ENCODE data around the gene RPL13. TPM values are rescaled to one million over a fixed set of nuclear protein-coding genes. Genes with fewer than 3 reads are reported as not detected.

RPL13 gene
- total and polyA plus RNA-seq, 9 of the 15 experiments (the other 6 are each of a cell fraction or from before 2014, with no cell fraction given) = 227 to 6,042 (median 1,633) TPM

DNA sequence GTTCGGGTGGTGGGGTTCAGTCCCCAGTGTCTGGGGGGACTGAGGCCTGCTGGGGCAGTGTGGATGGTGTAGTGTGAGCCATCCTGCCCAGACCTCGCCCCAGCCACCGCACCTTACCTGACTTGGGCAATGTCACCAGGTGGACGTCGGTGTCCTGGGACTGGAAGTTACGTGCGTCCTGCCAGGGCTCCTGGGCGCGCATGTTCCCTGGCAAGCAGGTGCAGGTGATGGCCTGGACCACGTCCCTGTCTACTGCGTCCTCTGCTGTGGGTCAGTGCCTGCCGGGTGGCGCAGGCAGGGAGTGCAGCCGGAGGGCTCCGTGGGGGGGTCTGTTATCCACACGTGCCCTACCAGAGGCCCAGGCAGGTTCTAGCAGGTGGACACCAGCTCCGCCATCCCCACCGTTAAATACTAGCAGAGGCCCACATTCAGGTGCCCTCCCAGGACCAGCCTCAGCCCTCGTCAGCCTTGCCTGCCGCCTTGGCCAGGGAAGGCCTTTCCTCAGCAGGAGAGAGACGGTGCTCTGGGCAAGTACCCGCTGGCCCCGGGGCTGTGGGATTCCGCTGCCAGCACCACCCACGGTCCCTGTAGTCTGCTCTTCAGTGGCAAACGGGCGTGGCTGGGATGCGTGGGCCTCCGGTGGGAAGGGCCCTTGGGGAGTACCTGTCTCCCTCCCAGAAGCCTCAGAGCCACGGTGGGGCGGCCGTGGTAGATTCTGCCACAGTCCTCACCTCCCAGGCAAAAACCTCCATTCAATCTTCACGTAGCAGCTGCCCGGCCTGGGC lies 44.9 kb downstream of the RPL13 start:
- in situ Hi-C loops (cut with MboI) (no loop called here), intact Hi-C loops (cut with micrococcal nuclease) (no loop called here)
- ChIA-PET POLR2A (no interaction called here), CTCF (ENCODE audit: low intra/inter-chr PET ratio) (no interaction called here)
- H3K4me3 ChIP-seq = no peak overlapping the region
- no peaks in the 10 kb centered on the region for H3K36me3 ChIP-seq (ENCODE audit: control insufficient read depth, insufficient read depth, low read length)
- no peak overlapping the region for H3K27ac ChIP-seq (ENCODE audit: extremely low read depth, low read depth, low read length)
- H3K9me3 ChIP-seq (replicated peaks; ENCODE audit: control insufficient read depth, insufficient read depth, low read depth, low read length) = no peaks in the 10 kb centered on the region
- no peak for TF ChIP-seq CREB3L1 (IDR thresholded peaks at IDR 0.05; ENCODE audit: borderline replicate concordance, low read depth)
- no peaks in the 10 kb centered on the region for H3K9me1 ChIP-seq (ENCODE audit: control insufficient read depth, insufficient read depth, low read length)
- WGBS (ENCODE audit: insufficient coverage, low coverage, missing lambda C conversion rate) = 61% methylated on average over 31 of the region's 34 CpGs
- H3K79me2 ChIP-seq (ENCODE audit: control insufficient read depth, insufficient read depth, low read length) = no peaks in the 10 kb centered on the region
- no peak overlapping the region for H2AFZ ChIP-seq (ENCODE audit: low read depth, low read length)
- H3K9ac ChIP-seq (ENCODE audit: insufficient read depth in 1 of 2, low read depth in 2 of 2, low read length in 2 of 2) = peak overlapping the region in 1 of 2 experiments; percentile 58; a peak in 1 of 4 replicates
- H4K20me1 ChIP-seq (replicated peaks; ENCODE audit: control insufficient read depth, insufficient read depth, low read length) = 0 out of 2 replicates have a peak, but pooled peaks cover 5% of the 10 kb centered on the region
- H3K4me1 ChIP-seq (replicated peaks in 1 of 2; ENCODE audit: control insufficient read depth in 2 of 2, insufficient read depth in 2 of 2, low read length in 2 of 2) = peaks cover 19 to 55% of the 10 kb centered on the region in 2 experiments; a peak in 4 of 5 replicates
- H3K27me3 ChIP-seq (ENCODE audit: control insufficient read depth in 2 of 2, insufficient read depth in 2 of 2, low read length in 2 of 2) = no peaks in the 10 kb centered on the region
- DNase-seq (ENCODE audit: extremely low read depth in 1 of 4, low spot score in 3 of 4) = no peak
- H3K4me2 ChIP-seq (ENCODE audit: insufficient read depth, low read length) = no peak overlapping the region
- no peak for FAIRE-seq
- BruUV-seq (replicated peaks) = no TSS peak
- no peak for ATAC-seq

DNA sequence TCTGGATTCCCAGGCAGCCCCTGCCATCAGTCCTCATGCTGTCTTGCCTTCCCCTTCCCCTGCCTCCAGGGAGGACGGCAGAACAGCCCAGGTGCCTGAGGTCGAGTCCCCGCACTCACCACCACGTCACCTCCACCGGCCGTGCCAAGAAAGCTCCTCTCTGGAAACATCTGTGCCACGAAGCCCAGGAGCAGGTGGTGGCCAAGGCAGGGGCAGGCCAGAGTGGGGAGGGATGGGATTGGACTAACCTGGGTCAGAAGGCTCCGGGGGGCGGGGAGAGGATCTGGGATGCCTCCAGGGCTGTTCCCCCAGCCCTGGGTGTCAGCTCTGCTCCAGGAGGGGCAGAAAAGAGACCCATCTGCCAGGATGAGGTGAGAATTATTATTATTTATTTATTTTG lies 45.5 kb downstream of the RPL13 start:
- H3K9me3 ChIP-seq (replicated peaks; ENCODE audit: control insufficient read depth, insufficient read depth, low read depth, low read length) = no peaks in the 10 kb centered on the region
- H3K9ac ChIP-seq (ENCODE audit: insufficient read depth in 1 of 2, low read depth in 2 of 2, low read length in 2 of 2) = no peak overlapping the region; a peak in 1 of 4 replicates
- no peaks in the 10 kb centered on the region for H3K36me3 ChIP-seq (ENCODE audit: control insufficient read depth, insufficient read depth, low read length)
- DNase-seq (ENCODE audit: extremely low read depth in 1 of 4, low spot score in 3 of 4) (no peak), ATAC-seq (no peak), FAIRE-seq (no peak)
- peaks cover 19 to 53% of the 10 kb centered on the region in 2 experiments; a peak in 4 of 5 replicates for H3K4me1 ChIP-seq (replicated peaks in 1 of 2; ENCODE audit: control insufficient read depth in 2 of 2, insufficient read depth in 2 of 2, low read length in 2 of 2)
- H3K79me2 ChIP-seq (ENCODE audit: control insufficient read depth, insufficient read depth, low read length) = no peaks in the 10 kb centered on the region
- no peaks in the 10 kb centered on the region for H3K27me3 ChIP-seq (ENCODE audit: control insufficient read depth in 2 of 2, insufficient read depth in 2 of 2, low read length in 2 of 2)
- H3K4me3 ChIP-seq = no peak overlapping the region
- no peak overlapping the region for H2AFZ ChIP-seq (ENCODE audit: low read depth, low read length)
- 73% methylated on average over 5 of the region's 9 CpGs for WGBS (ENCODE audit: insufficient coverage, low coverage, missing lambda C conversion rate)
- H4K20me1 ChIP-seq (replicated peaks; ENCODE audit: control insufficient read depth, insufficient read depth, low read length) = 0 out of 2 replicates have a peak, but pooled peaks cover 5% of the 10 kb centered on the region
- no peaks in the 10 kb centered on the region for H3K9me1 ChIP-seq (ENCODE audit: control insufficient read depth, insufficient read depth, low read length)
- CTCF ChIA-PET (ENCODE audit: low intra/inter-chr PET ratio) = no interaction called here
- BruUV-seq (replicated peaks) = no TSS peak
- POLR2A ChIA-PET = interaction anchor here (0.7 kb wide), 1 partner anchor 27 kb away, joined by 3 read pairs; no protein-coding TSS in a partner anchor
- intact Hi-C loops (cut with micrococcal nuclease) = no loop called here
- in situ Hi-C loops (cut with MboI) = no loop called here
- H3K4me2 ChIP-seq (ENCODE audit: insufficient read depth, low read length) = no peak overlapping the region
- no peak overlapping the region for H3K27ac ChIP-seq (ENCODE audit: extremely low read depth, low read depth, low read length)
- TF ChIP-seq CBX1 (IDR thresholded peaks at IDR 0.05; ENCODE audit: low read depth) (no peak), HMGXB4 (CRISPR knock-in tag; IDR thresholded peaks at IDR 0.05) (no peak), TEAD4 (IDR thresholded peaks at IDR 0.05; ENCODE audit: low read length) (no peak), TEAD4 (CRISPR knock-in tag; IDR thresholded peaks at IDR 0.05; ENCODE audit: borderline replicate concordance) (no peak), EP300 (IDR thresholded peaks at IDR 0.05; ENCODE audit: low read length) (no peak), ZNF79 (CRISPR knock-in tag; IDR thresholded peaks at IDR 0.05; ENCODE audit: low read depth) (no peak), ZSCAN29 (IDR thresholded peaks at IDR 0.05) (no peak), ZNF778 (CRISPR knock-in tag; IDR thresholded peaks at IDR 0.05) (no peak)
